K562 (cell line): ENCODE results near the gene HCN3. TPM values are rescaled to one million over a fixed set of nuclear protein-coding genes. Genes with fewer than 3 reads are reported as not detected.

ENCODE experiments used
- ARID2 ChIP-seq: fragments of 450-650 bp; IDR thresholded peaks from 2 replicates; pipeline ENCODE4 v1.6.1; 2017; ENCODE audit warnings: antibody characterized with exemption, mild to moderate bottlenecking
- BMI1 ChIP-seq: fragments of 150-350 bp; IDR thresholded peaks from 2 replicates; pipeline ENCODE4 v1.6.1; 2014; ENCODE audit warnings: low read length
- CAMTA2 ChIP-seq: fragments of 250-450 bp; sonication (Bioruptor Pico); conservative IDR thresholded peaks from 2 replicates; pipeline ENCODE4 v1.5.1; 2022
- ELF4 ChIP-seq: fragments of 450-650 bp; formaldehyde crosslinking; IDR thresholded peaks from 2 replicates; pipeline ENCODE4 v1.4.0; 2022; ENCODE audit warnings: missing genetic modification characterization
- ETS2 ChIP-seq: IDR thresholded peaks from 2 replicates; pipeline ENCODE4 v1.6.1; 2016; ENCODE audit warnings: borderline replicate concordance, missing genetic modification characterization, mild to moderate bottlenecking, moderate library complexity, missing compliant biosample characterization; ENCODE audit not compliant: poor library complexity, severe bottlenecking
- FOXP4 ChIP-seq: sonication (generic); formaldehyde crosslinking; IDR thresholded peaks from 2 replicates; pipeline ENCODE4 v1.8.0; 2022; ENCODE audit warnings: mild to moderate bottlenecking, missing genetic modification reagents, borderline replicate concordance
- GATAD2A ChIP-seq: fragments of 450-650 bp; IDR thresholded peaks from 2 replicates; pipeline ENCODE4 v1.6.1; 2017
- HMG20B ChIP-seq: fragments of 250-450 bp; sonication (Bioruptor Pico); IDR thresholded peaks from 2 replicates; pipeline ENCODE4 v1.5.0; 2021; ENCODE audit warnings: mild to moderate bottlenecking
- MCM2 ChIP-seq: fragments of 450-650 bp; IDR thresholded peaks from 2 replicates; pipeline ENCODE4 v1.6.1; 2017; ENCODE audit warnings: low read depth, mild to moderate bottlenecking
- MTA1 ChIP-seq: fragments of 450-650 bp; IDR thresholded peaks from 2 replicates; pipeline ENCODE4 v1.6.1; 2017; ENCODE audit warnings: borderline replicate concordance
- NCOA6 ChIP-seq: fragments of 450-650 bp; IDR thresholded peaks from 2 replicates; pipeline ENCODE4 v1.6.1; 2017; ENCODE audit warnings: mild to moderate bottlenecking
- NCOR1 ChIP-seq: fragments of 450-650 bp; IDR thresholded peaks from 2 replicates; pipeline ENCODE4 v1.6.1; 2016; ENCODE audit warnings: mild to moderate bottlenecking, moderate library complexity
- PRMT5 ChIP-seq: sonication (generic); formaldehyde crosslinking; IDR thresholded peaks from 2 replicates; pipeline ENCODE4 v1.5.0; 2020; ENCODE audit warnings: missing genetic modification reagents
- RHOXF2B ChIP-seq: fragments of 250-450 bp; sonication (Bioruptor Pico); conservative IDR thresholded peaks from 2 replicates; pipeline ENCODE4 v1.5.1; 2021
- SAP30 ChIP-seq: fragments of 200-600 bp; sonication (generic); IDR thresholded peaks from 2 replicates; pipeline ENCODE4 v1.6.1; 2012; ENCODE audit warnings: borderline replicate concordance, low read depth, mild to moderate bottlenecking, moderate library complexity, low read length, control low read depth, inconsistent platforms; ENCODE audit not compliant: insufficient read depth, poor library complexity, severe bottlenecking
- TAF15 ChIP-seq: fragments of 200-400 bp; formaldehyde crosslinking; IDR thresholded peaks from 2 replicates; pipeline ENCODE4 v1.6.1; 2017; ENCODE audit warnings: mild to moderate bottlenecking, low read depth, low read length, moderate library complexity
- TARDBP ChIP-seq: fragments of 450-650 bp; IDR thresholded peaks from 2 replicates; pipeline ENCODE4 v1.6.1; 2016
- TBP ChIP-seq: optimal IDR thresholded peaks from 2 replicates; pipeline ENCODE3; 2011; ENCODE audit warnings: low read depth, low read length, improper control_type of control experiment
- TCF7 ChIP-seq: sonication (generic); IDR thresholded peaks from 2 replicates; pipeline ENCODE4 v1.6.1; 2016; ENCODE audit warnings: antibody characterized with exemption, borderline replicate concordance
- ZBTB2 ChIP-seq: fragments of 450-650 bp; IDR thresholded peaks from 2 replicates; pipeline ENCODE4 v1.6.1; 2016; ENCODE audit warnings: antibody characterized with exemption
- ZNF165 ChIP-seq: fragments of 250-450 bp; sonication (Bioruptor Pico); IDR thresholded peaks from 2 replicates; pipeline ENCODE4 v1.4.0; 2020; ENCODE audit warnings: borderline replicate concordance
- ZNF217 ChIP-seq: sonication (generic); formaldehyde crosslinking; IDR thresholded peaks from 2 replicates; pipeline ENCODE4 v1.8.0; 2022; ENCODE audit warnings: mild to moderate bottlenecking, missing genetic modification reagents
- ZNF408 ChIP-seq: fragments of 250-450 bp; sonication (Bioruptor Pico); IDR thresholded peaks from 2 replicates; pipeline ENCODE4 v1.4.0; 2020; ENCODE audit warnings: low read depth, mild to moderate bottlenecking, moderate library complexity
- ZNF584 ChIP-seq: fragments of 200-800 bp; sonication (Bioruptor generic); IDR thresholded peaks from 2 replicates; pipeline ENCODE4 v1.6.1; 2016; ENCODE audit warnings: low read depth, mild to moderate bottlenecking, missing genetic modification characterization, missing compliant biosample characterization
- ZNF695 ChIP-seq: fragments of 450-650 bp; formaldehyde crosslinking; IDR thresholded peaks from 2 replicates; pipeline ENCODE4 v1.4.0; 2020; ENCODE audit warnings: mild to moderate bottlenecking, moderate library complexity
- polyA plus RNA-seq, 8 experiments: library from polyadenylated mRNA; depleted of rRNA in 4 of 8; stranded (reverse) in 5 of 8; unstranded in 3 of 8; fragments of >200 nt; fragmentation: Nextera tagmentation in 2 of 8; fragmentation: Illumina TruSeq in 1 of 8; extraction: Ambion mirVana in 2 of 8; extraction: Trizol in 1 of 8; gene quantifications; 2 replicates each; pipeline versions ENCODE4 v1.2.1 to v1.2.3, GENCODE V29; 2011 to 2014; ENCODE audit warnings: inconsistent platforms in 1 of 8, missing spikeins in 1 of 8
- total RNA-seq, 7 experiments: library from RNA; depleted of rRNA in 6 of 7; stranded (reverse); fragments of >200 nt in 6 of 7; fragmentation: Illumina TruSeq in 2 of 7; extraction: Trizol in 2 of 7; gene quantifications; 2 replicates each; pipeline versions ENCODE4 v1.2.1 to v1.2.3, GENCODE V29; 2011 to 2021; ENCODE audit warnings: low replicate concordance in 1 of 7
- TF ChIP-seq, protein P1 (sequence below): fragments of 250-450 bp; sonication (Bioruptor Pico); IDR thresholded peaks from 2 replicates; pipeline ENCODE4 v1.8.0; 2021; ENCODE audit warnings: moderate library complexity, mild to moderate bottlenecking, inconsistent platforms

HCN3 gene
- total and polyA plus RNA-seq, 9 of the 15 experiments (the other 6 are each of a cell fraction or from before 2014, with no cell fraction given) = 0.91 to 9.7 (median 3.9) TPM

- TF ChIP-seq, protein P1, sequence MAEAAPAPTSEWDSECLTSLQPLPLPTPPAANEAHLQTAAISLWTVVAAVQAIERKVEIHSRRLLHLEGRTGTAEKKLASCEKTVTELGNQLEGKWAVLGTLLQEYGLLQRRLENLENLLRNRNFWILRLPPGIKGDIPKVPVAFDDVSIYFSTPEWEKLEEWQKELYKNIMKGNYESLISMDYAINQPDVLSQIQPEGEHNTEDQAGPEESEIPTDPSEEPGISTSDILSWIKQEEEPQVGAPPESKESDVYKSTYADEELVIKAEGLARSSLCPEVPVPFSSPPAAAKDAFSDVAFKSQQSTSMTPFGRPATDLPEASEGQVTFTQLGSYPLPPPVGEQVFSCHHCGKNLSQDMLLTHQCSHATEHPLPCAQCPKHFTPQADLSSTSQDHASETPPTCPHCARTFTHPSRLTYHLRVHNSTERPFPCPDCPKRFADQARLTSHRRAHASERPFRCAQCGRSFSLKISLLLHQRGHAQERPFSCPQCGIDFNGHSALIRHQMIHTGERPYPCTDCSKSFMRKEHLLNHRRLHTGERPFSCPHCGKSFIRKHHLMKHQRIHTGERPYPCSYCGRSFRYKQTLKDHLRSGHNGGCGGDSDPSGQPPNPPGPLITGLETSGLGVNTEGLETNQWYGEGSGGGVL = no peak
- no peak for TF ChIP-seq MCM2
- TF ChIP-seq BMI1 = no peak
- TF ChIP-seq TARDBP = no peak
- TF ChIP-seq ETS2 (tag) = no peak
- no peak for TF ChIP-seq ZNF695
- TF ChIP-seq NCOA6 = peak; percentile 94
- TF ChIP-seq ZNF584 (CRISPR knock-in tag) = no peak
- TF ChIP-seq HMG20B (CRISPR knock-in tag) = no peak
- no peak for TF ChIP-seq CAMTA2
- no peak for TF ChIP-seq RHOXF2B (CRISPR knock-in tag)
- peak; percentile 7 for TF ChIP-seq TBP
- no peak for TF ChIP-seq MTA1
- TF ChIP-seq SAP30 = peak; percentile 71
- TF ChIP-seq ZNF408 (CRISPR knock-in tag) = no peak
- no peak for TF ChIP-seq GATAD2A
- TF ChIP-seq ZBTB2 = peak; percentile 97
- TF ChIP-seq ARID2 = no peak
- TF ChIP-seq TAF15 = no peak
- TF ChIP-seq TCF7 = no peak
- no peak for TF ChIP-seq PRMT5 (CRISPR knock-in tag)
- no peak for TF ChIP-seq ZNF165 (CRISPR knock-in tag)
- no peak for TF ChIP-seq ELF4 (CRISPR knock-in tag)
- TF ChIP-seq FOXP4 (CRISPR knock-in tag) = no peak
- TF ChIP-seq NCOR1 = no peak
- TF ChIP-seq ZNF217 = no peak
Measured at GRCh38 chr1:155273343-155274245, 3.7 kb upstream of the HCN3 start, which contains the start of gene CLK2 (continued).
